Measurements from ENCODE around the gene A4GALT. TPM values are rescaled to one million over a fixed set of nuclear protein-coding genes. Genes with fewer than 3 reads are reported as not detected.
"Not testable (repeated sequence)": the region's sequence is repeated elsewhere in the genome, so short reads cannot be mapped to it uniquely, and the experiment has no call there.

The A4GALT gene
- total RNA-seq, 1 donor, result 0.10 TPM

DNA sequence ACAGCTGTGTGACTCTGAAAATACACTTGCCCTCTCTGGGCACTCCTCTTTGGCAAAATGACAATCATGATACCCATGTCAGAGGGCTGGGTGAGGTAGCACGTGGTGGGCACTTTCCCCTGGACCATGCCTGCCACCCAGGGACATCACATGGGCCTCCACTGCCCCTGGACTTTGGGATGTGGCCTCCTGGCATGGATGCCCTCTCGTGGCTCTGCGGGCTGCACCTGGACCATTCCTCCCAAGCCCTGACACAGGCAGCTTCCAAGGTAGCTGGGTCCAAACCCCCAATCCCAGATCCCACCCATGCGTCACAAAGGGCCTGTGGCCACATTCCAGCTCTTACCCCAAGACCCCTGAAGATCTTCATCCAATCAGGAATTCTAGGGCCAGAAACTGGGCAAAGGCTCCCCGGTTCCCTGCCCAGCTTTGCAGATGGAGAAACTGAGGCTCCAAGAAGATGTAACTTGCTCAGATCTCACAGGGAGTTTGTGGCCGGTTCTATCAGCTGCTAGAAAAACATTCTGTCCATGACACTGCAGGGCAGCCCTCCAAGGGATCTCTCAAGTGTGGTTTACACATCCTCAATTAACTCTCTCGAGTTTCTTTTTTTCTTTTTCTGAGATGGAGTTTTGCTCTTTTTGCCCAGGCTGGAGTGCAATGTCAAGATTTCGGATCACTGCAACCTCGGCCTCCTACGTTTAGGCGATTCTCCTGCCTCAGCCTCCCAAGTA is 36.0 kb downstream of the A4GALT start:
- Histone ChIP-seq H3K4me3 (ENCODE audit: low read length) (no peak overlapping the region), H3K9me3 (ENCODE audit: low read depth, low read length) (no peaks in the 10 kb centered on the region), H3K4me1 (ENCODE audit: insufficient read depth, low read length) (no peaks in the 10 kb centered on the region), H3K27me3 (ENCODE audit: insufficient read depth, low read length) (no peaks in the 10 kb centered on the region)

DNA sequence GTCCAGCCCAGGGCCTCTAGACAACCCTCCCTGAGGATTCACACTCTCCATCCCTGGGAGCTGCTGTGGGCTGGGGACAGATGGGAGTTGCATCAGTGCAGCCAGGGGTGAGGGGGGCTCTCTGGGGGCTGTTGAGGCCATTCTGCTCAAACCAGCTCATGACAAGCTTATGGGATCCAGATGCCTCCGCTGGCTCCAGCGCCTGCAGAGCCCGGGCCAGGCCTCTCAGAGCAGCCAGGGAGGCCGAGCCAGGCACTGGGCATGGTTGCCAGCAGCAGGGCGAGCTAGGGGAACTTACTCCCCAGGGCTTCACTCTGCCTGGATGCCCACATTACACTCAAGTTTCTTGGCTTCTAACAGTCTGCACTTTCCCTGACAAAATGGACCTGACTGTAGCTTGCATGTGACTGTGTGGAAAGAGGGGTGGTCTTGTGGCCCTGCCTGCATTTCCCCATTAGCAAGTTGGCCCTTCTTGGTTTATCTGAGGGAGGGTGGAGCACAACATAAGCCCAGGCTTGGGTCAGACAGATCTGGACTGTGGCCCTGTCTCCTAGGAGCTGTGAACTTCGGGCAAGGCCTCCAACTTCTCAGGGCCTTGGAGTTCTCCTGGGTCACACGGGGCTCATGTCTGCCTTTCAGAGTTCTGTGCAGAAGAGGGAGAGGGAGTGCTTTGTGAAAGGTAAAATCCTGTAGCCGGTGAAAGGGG is 36.9 kb downstream of the A4GALT start:
- H3K9me3 ChIP-seq (ENCODE audit: low read depth, low read length), result no peaks in the 10 kb centered on the region
- no peaks in the 10 kb centered on the region for H3K27me3 ChIP-seq (ENCODE audit: insufficient read depth, low read length)
- H3K4me1 ChIP-seq (ENCODE audit: insufficient read depth, low read length), result no peaks in the 10 kb centered on the region
- H3K4me3 ChIP-seq (ENCODE audit: low read length), result no peak overlapping the region

DNA sequence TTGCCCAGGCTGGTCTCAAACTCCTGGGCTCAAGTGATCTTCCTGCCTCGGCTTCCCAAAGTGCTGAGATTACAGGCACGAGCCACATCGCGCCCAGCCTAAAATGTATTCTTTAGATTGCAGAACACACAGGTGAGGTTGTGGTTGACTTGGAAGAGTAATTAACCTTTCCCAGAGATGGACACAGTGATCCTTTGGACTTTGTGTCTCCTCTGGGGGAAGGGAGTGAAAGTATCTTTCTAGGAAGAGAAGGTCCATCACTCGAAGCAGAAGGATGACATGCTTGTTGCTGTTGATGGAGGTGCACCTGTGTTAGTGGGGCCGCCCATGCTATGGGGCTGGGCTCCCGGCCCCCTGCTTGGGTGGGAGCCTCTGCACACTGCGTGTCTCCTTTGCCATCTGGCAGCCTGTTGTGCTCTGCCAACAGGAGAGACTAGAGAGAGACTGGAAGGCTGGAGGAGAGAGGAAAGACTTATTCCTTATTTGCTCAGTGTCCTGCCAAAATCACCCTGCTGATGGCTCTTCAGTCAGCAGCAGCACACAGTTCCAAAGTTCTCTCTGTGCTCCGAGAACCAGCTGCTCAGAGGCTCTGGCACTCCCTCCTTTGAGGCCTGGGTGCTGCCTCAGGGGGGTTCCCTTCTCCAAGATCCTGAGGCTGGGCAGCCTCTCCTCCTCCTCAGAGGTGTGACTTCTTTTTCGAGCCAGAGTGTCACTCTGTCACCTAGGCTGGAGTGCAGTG is 38.4 kb downstream of the A4GALT start:
- Histone ChIP-seq H3K4me3 (ENCODE audit: low read length) (no peak overlapping the region), H3K9me3 (ENCODE audit: low read depth, low read length) (no peaks in the 10 kb centered on the region), H3K4me1 (ENCODE audit: insufficient read depth, low read length) (no peaks in the 10 kb centered on the region), H3K27me3 (ENCODE audit: insufficient read depth, low read length) (no peaks in the 10 kb centered on the region)

DNA sequence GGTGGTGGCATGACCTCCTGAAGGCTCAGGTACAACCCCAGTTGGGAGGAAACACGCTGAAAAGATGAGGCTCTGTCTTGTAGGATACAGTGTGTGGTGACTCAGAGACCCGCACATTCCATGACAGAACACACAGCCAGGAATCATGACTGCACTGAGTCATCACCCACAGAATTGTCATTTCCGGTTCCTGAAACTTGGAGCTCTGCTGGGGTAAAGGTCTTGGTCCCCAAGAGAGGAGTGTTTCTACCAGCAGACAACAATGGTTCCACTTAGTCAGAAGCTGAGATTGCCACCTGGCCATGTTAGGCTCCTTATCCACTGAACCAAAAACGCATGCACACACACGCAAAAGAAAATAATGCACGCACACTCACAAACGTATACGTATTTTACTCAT is 40.0 kb downstream of the A4GALT start:
- Histone ChIP-seq H3K9me3 (ENCODE audit: low read depth, low read length) (no peaks in the 10 kb centered on the region), H3K4me3 (ENCODE audit: low read length) (no peak overlapping the region), H3K27me3 (ENCODE audit: insufficient read depth, low read length) (no peaks in the 10 kb centered on the region), H3K4me1 (ENCODE audit: insufficient read depth, low read length) (no peaks in the 10 kb centered on the region)

DNA sequence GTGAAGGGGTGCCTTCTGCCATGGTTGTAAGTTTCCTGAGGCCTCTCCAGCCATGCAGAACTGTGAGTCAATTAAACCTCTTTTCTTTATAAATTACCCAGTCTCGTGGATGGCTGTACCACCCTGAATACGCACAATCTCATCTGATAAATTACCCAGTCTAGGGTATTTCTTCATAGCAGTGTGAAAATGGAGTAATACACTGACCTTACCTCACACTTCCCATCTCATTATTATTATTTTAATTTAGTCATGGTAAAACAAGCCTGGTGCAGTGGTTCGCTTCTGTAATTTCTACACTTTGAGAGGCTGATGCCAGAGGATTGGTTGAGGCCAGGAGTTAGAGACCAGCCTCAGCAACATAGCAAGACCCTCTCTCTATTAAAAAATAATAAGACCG is 41.0 kb downstream of the A4GALT start:
- Histone ChIP-seq H3K27me3 (ENCODE audit: insufficient read depth, low read length) (no peaks in the 10 kb centered on the region), H3K4me1 (ENCODE audit: insufficient read depth, low read length) (no peaks in the 10 kb centered on the region), H3K4me3 (ENCODE audit: low read length) (no peak overlapping the region), H3K9me3 (ENCODE audit: low read depth, low read length) (no peaks in the 10 kb centered on the region)

DNA sequence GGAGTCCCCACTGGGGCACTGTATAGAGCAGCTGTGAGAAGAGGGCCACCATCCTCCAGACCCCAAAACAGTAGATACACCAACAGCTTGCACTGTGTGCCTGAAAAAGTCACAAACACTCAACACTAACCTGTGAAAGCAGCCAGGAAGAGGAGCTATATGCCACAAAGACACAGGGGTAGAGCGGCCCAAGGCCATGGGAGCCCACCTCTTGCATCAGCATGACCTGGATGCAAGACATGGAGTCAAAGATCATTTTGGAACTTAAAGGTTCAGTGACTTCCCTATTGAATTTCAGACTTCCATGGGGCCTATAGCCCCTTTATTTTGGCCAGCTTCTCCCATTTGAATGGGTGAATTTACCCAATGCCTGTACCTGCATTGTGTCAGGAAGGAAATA is 41.8 kb downstream of the A4GALT start:
- Histone ChIP-seq H3K27me3 (ENCODE audit: insufficient read depth, low read length) (no peaks in the 10 kb centered on the region), H3K9me3 (ENCODE audit: low read depth, low read length) (no peaks in the 10 kb centered on the region), H3K4me1 (ENCODE audit: insufficient read depth, low read length) (no peaks in the 10 kb centered on the region), H3K4me3 (ENCODE audit: low read length) (no peak overlapping the region)

DNA sequence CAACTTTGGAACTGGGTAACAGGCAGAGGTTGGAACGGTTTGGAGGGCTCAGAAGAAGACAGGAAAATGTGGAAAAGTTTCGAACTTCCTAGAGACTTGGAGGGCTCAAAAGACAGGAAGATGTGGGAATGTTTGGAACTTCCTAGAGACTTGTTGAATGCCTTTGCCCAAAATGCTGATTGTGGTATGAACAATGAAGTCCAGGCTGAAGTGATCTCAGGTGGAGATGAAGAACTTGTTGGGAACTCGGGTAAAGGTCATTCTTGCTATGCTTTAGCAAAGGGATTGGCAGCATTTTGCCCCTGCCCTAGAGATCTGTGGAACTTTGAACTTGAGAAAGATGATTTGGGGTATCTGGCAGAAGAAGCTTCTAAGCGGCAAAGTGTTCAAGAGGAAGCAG is 42.7 kb downstream of the A4GALT start:
- not testable (repeated sequence) for H3K9me3 ChIP-seq (ENCODE audit: low read depth, low read length); H3K27me3 ChIP-seq (ENCODE audit: insufficient read depth, low read length); H3K4me3 ChIP-seq (ENCODE audit: low read length); H3K4me1 ChIP-seq (ENCODE audit: insufficient read depth, low read length)

DNA sequence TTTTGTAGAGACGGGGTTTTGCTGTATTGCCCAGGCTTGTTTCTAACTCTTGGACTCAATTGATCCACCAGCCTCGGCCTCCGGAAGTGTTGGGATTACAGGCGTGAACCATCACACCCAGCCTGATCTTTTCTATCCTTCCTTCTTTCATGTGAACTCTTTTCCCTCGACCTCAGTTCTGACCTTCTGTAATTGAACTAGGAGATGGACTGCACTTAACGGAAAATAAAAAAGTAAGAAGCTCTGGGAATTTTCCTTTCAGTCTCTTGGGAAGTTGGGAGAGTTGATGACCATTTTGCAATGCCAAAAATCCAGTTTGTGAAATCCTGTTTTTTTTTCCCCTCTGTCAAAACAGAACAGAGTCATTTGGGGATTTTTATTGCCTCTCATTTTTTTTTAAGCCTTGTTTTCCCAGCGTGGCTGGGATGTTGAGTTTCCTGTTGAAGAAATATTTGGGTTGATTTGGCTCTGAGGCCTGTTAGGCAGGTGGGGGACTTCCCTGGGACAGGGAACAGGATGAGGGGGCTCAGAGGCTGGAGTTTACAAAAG is 44.5 kb downstream of the A4GALT start:
- H3K27me3 ChIP-seq (ENCODE audit: insufficient read depth, low read length), result no peaks in the 10 kb centered on the region
- H3K4me3 ChIP-seq (ENCODE audit: low read length), result no peak overlapping the region
- H3K9me3 ChIP-seq (ENCODE audit: low read depth, low read length), result no peaks in the 10 kb centered on the region
- peaks cover 5% of the 10 kb centered on the region for H3K4me1 ChIP-seq (ENCODE audit: insufficient read depth, low read length)

DNA sequence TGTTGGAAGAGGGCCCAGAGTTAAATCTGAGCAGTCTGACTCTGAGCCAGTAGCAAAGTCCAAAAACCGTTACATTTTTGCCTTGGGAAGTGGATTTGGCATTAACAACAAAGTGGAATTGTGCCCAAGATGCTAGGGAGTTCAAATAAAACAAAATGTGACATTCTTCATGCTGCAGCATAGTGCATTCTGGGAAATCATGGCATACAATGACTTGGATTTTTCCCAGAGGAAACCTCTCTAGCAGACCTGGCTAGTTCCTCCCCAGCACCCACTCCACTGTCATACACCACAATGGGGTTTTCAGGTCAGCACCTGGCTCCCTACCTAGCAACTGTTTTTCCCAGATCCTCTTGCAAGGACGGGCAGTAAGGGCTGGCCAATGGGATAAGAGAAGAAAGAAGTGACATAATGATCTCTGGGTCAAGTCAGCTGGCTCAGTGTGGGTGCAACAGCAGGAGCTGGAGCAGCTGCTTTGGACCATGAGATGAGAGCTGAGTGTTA is 46.7 kb downstream of the A4GALT start:
- Histone ChIP-seq H3K4me3 (ENCODE audit: low read length) (no peak overlapping the region), H3K27me3 (ENCODE audit: insufficient read depth, low read length) (no peaks in the 10 kb centered on the region), H3K4me1 (ENCODE audit: insufficient read depth, low read length) (peaks cover 9% of the 10 kb centered on the region), H3K9me3 (ENCODE audit: low read depth, low read length) (no peaks in the 10 kb centered on the region)

DNA sequence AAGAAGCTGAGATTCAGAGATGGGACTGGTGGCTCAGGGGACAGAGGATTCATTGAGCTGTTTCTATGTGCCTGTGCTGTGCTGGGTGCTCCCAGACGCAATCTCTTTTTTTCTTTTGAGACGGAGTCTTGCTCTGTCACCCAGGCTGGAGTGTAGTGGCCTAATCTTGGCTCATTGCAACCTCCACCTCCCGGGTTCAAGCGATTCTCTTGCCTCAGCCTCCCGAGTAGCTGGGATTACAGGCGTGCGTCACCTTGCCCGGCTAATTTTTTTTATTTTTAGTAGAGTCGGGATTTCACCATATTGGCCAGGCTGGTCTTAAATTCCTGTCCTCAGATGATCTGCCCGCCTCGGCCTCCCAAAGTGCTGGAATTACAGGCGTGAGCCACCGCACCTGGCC is 47.6 kb downstream of the A4GALT start:
- H3K27me3 ChIP-seq (ENCODE audit: insufficient read depth, low read length); H3K4me1 ChIP-seq (ENCODE audit: insufficient read depth, low read length); H3K4me3 ChIP-seq (ENCODE audit: low read length); H3K9me3 ChIP-seq (ENCODE audit: low read depth, low read length): not testable (repeated sequence)

DNA sequence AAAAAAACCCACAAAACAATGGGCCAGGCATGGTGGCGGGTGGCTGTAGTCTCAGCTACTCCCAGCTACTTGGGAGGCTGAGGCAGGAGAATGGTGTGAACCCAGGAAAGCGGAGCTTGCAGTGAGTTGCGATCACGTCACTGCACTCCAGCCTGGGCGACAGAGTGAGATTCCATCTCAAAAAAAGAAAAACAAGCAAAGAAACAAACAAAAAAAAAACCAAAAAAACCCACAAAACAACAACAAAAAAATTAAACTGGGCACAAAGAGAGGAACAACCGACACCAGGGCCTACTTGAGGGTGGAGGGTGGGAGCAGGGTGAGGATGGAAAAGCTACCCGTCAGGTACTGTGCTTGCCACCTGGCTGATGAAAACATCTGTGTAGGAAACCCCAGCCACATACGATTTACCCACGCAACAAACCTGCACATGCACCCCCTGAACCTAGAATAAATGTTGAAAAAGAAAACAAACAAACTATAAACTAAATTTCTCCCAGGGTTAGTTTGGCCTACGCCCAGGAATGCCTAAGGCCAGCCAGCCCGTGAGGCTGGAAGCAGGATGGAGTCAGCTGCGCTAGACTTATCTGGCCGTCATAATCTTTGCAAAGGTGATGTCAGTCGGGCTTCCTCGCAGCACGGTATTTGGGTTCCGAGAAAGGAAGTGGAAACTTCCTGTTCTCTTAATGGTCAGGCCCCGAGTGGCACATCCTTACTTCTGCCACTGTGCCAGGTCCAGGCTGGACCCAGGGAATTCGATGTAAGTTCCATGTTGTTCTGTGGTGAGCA is 49.6 kb downstream of the A4GALT start:
- peaks cover 9% of the 10 kb centered on the region for H3K4me1 ChIP-seq (ENCODE audit: insufficient read depth, low read length)
- H3K27me3 ChIP-seq (ENCODE audit: insufficient read depth, low read length), result no peaks in the 10 kb centered on the region
- no peaks in the 10 kb centered on the region for H3K9me3 ChIP-seq (ENCODE audit: low read depth, low read length)

DNA sequence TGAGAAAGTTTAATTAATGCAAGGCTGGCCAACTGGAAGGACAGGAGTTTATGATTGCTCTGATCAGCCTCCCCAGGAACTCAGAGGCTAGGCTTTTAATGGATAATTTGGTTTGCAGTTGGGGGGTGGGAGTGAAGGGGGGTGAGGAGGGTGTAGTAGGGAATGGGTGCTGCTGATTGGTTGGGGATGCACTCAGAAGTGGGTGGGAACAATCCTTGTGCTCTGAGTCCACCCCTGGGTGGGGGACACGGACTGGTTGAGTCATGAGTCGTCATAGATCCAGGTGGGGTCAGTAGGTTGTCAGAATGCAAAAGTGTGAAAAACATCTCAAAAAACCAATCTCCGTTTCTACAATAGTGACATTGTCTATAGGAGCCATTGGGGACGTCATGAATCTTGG is 50.6 kb downstream of the A4GALT start:
- Histone ChIP-seq H3K27me3 (ENCODE audit: insufficient read depth, low read length) (no peaks in the 10 kb centered on the region), H3K4me3 (ENCODE audit: low read length) (no peak overlapping the region), H3K4me1 (ENCODE audit: insufficient read depth, low read length) (peaks cover 9% of the 10 kb centered on the region), H3K9me3 (ENCODE audit: low read depth, low read length) (no peaks in the 10 kb centered on the region)

More for the DNA sequence above, 49.6 kb downstream of the A4GALT start:
- no peak overlapping the region for H3K4me3 ChIP-seq (ENCODE audit: low read length)

DNA sequence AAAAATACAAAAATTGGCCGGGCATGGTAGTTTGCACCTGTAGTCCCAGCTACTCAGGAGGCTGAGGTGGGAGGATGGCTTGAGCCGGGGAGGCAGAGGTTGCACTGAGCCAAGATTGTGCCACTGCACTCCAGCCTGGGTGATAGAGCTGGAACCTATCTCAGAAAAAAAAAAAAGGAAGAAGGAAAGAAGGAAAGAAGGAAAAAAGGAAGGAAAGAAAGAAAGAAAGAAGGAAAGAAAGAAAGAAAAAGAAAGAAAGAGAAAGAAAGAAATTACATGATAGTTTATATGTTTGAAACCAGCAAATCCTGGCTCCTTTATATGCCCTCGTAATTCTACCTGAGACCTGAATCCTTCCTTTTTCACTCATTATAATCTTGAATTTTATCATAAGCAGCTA is 54.3 kb downstream of the A4GALT start:
- peaks cover 15% of the 10 kb centered on the region for H3K4me1 ChIP-seq (ENCODE audit: insufficient read depth, low read length)
- H3K27me3 ChIP-seq (ENCODE audit: insufficient read depth, low read length); H3K9me3 ChIP-seq (ENCODE audit: low read depth, low read length); H3K4me3 ChIP-seq (ENCODE audit: low read length): not testable (repeated sequence)

DNA sequence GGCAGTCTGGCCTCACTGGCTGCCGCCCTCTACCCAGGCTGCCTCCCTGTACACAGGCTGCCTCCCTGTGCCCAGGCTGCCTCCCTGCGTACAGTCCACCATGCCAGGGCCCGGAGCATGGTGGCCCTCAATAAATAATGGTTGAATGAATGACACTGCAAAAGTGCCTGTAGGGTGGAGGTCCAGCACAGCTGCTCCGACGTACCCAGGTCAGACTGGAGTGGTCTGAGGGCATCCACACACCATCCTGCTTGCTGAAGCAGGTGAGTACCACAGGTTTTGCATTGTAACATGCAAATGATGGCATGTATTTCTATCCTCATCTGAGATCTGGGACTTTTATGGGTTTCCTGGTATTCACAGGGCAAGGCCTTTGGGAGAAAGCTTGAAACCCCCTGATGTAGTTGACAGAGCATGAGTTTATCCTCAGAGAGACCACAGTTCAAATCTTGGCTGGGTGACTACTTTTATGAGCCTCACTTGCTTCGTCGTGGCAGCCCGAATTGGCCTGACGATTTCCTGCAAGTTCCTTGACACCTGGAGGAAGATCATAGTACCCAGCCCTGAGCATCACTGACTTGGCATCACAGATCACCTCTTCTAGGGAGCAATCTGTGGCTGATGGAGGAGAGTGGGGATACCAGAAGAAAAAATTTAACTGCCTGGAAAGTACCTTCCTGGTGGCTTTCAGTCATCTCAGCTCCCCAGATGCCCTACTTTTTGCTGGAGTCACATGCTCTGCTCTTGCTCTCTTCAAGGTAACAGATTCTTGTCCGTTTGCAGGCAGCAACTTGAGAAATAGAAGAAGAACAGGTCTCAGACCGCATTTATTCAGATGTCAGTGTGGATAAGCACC is 55.5 kb downstream of the A4GALT start:
- Histone ChIP-seq H3K9me3 (ENCODE audit: low read depth, low read length) (no peaks in the 10 kb centered on the region), H3K27me3 (ENCODE audit: insufficient read depth, low read length) (no peaks in the 10 kb centered on the region), H3K4me1 (ENCODE audit: insufficient read depth, low read length) (peaks cover 9% of the 10 kb centered on the region), H3K4me3 (ENCODE audit: low read length) (no peak overlapping the region)
